K562 (cell line): Measurements from ENCODE around the gene CDC20B. TPM values are rescaled to one million over a fixed set of nuclear protein-coding genes. Genes with fewer than 3 reads are reported as not detected.

Source experiments
- CHD2 ChIP-seq: IDR thresholded peaks from 2 replicates; pipeline ENCODE4 v1.6.1; 2011; ENCODE audit warnings: low read depth, low read length
- HCFC1 ChIP-seq: IDR thresholded peaks from 2 replicates; pipeline ENCODE4 v1.6.1; 2012; ENCODE audit warnings: low read depth, low read length, improper control_type of control experiment
- HNRNPL ChIP-seq: fragments of 200-400 bp; formaldehyde crosslinking; IDR thresholded peaks from 2 replicates; pipeline ENCODE4 v1.6.1; 2017; ENCODE audit warnings: low read depth, mild to moderate bottlenecking, low read length
- KDM2B ChIP-seq: fragments of 250-450 bp; sonication (Bioruptor Pico); IDR thresholded peaks from 2 replicates; pipeline ENCODE4 v1.8.0; 2021; ENCODE audit warnings: mild to moderate bottlenecking, moderate library complexity
- RCOR1 ChIP-seq, 2 experiments: IDR thresholded peaks; 2 replicates each; pipeline ENCODE4 v1.6.1; 2012; ENCODE audit warnings: low read depth in 2 of 2, low read length in 2 of 2, borderline replicate concordance in 1 of 2, improper control_type of control experiment in 1 of 2
- SRSF7 ChIP-seq: fragments of 200-400 bp; formaldehyde crosslinking; optimal IDR thresholded peaks from 2 replicates; pipeline ENCODE3; 2017; ENCODE audit warnings: mild to moderate bottlenecking, low read depth, low read length
- ZFPM2 ChIP-seq: fragments of 250-450 bp; sonication (Bioruptor Pico); IDR thresholded peaks from 2 replicates; pipeline ENCODE4 v1.5.1; 2022; ENCODE audit warnings: mild to moderate bottlenecking
- polyA plus RNA-seq, 8 experiments: library from polyadenylated mRNA; depleted of rRNA in 4 of 8; stranded (reverse) in 5 of 8; unstranded in 3 of 8; fragments of >200 nt; fragmentation: Nextera tagmentation in 2 of 8; fragmentation: Illumina TruSeq in 1 of 8; extraction: Ambion mirVana in 2 of 8; extraction: Trizol in 1 of 8; gene quantifications; 2 replicates each; pipeline versions ENCODE4 v1.2.1 to v1.2.3, GENCODE V29; 2011 to 2014; ENCODE audit warnings: inconsistent platforms in 1 of 8, missing spikeins in 1 of 8
- total RNA-seq, 7 experiments: library from RNA; depleted of rRNA in 6 of 7; stranded (reverse); fragments of >200 nt in 6 of 7; fragmentation: Illumina TruSeq in 2 of 7; extraction: Trizol in 2 of 7; gene quantifications; 2 replicates each; pipeline versions ENCODE4 v1.2.1 to v1.2.3, GENCODE V29; 2011 to 2021; ENCODE audit warnings: low replicate concordance in 1 of 7
- TF ChIP-seq, protein P1 (sequence below): fragments of 450-650 bp; IDR thresholded peaks from 2 replicates; pipeline ENCODE4 v1.7.1; 2018; ENCODE audit warnings: mild to moderate bottlenecking, low read depth; ENCODE audit not compliant: partially characterized antibody
- TF ChIP-seq, protein P2 (sequence below): sonication (generic); formaldehyde crosslinking; IDR thresholded peaks from 2 replicates; pipeline ENCODE4 v1.8.1; 2023; ENCODE audit warnings: mild to moderate bottlenecking, missing genetic modification reagents
- TF ChIP-seq, protein P3 (sequence below): fragments of 200-400 bp; formaldehyde crosslinking; IDR thresholded peaks from 2 replicates; pipeline ENCODE4 v1.6.1; 2017; ENCODE audit warnings: mild to moderate bottlenecking, low read depth, low read length, moderate library complexity

Gene CDC20B
- total and polyA plus RNA-seq, 9 of the 15 experiments (the other 6 are each of a cell fraction or from before 2014, with no cell fraction given), result 0.04 TPM; not detected in 8

DNA sequence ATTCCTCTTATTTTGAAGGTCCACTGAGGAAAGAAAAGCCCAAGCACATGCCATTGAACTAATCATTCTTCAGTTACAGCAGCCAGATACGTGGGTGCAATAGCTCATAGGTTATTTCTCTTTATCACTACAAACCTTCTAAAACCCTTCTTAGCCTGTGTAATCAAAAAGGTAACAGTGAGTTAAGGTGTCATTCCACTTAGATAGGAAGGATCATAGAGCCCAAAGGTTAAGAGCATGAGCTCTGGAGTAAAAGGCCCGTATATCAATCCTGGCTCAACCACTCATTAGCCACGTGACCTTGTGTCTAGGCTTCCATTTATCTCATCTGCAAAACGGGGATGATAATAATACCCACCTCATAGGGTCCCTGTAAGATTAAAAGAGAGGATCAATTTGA is 10.3 kb downstream of the CDC20B start (continued):
- TF ChIP-seq, protein P1, sequence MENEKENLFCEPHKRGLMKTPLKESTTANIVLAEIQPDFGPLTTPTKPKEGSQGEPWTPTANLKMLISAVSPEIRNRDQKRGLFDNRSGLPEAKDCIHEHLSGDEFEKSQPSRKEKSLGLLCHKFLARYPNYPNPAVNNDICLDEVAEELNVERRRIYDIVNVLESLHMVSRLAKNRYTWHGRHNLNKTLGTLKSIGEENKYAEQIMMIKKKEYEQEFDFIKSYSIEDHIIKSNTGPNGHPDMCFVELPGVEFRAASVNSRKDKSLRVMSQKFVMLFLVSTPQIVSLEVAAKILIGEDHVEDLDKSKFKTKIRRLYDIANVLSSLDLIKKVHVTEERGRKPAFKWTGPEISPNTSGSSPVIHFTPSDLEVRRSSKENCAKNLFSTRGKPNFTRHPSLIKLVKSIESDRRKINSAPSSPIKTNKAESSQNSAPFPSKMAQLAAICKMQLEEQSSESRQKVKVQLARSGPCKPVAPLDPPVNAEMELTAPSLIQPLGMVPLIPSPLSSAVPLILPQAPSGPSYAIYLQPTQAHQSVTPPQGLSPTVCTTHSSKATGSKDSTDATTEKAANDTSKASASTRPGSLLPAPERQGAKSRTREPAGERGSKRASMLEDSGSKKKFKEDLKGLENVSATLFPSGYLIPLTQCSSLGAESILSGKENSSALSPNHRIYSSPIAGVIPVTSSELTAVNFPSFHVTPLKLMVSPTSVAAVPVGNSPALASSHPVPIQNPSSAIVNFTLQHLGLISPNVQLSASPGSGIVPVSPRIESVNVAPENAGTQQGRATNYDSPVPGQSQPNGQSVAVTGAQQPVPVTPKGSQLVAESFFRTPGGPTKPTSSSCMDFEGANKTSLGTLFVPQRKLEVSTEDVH, result no peak
- TF ChIP-seq HCFC1 (no peak), HNRNPL (no peak), SRSF7 (no peak), KDM2B (no peak), ZFPM2 (CRISPR knock-in tag) (no peak), RCOR1 (IDR thresholded peaks at IDR 0.05; ENCODE audit: borderline replicate concordance in 1 of 2, low read depth in 2 of 2, low read length in 2 of 2) (no peak), CHD2 (no peak)
- TF ChIP-seq, protein P2, sequence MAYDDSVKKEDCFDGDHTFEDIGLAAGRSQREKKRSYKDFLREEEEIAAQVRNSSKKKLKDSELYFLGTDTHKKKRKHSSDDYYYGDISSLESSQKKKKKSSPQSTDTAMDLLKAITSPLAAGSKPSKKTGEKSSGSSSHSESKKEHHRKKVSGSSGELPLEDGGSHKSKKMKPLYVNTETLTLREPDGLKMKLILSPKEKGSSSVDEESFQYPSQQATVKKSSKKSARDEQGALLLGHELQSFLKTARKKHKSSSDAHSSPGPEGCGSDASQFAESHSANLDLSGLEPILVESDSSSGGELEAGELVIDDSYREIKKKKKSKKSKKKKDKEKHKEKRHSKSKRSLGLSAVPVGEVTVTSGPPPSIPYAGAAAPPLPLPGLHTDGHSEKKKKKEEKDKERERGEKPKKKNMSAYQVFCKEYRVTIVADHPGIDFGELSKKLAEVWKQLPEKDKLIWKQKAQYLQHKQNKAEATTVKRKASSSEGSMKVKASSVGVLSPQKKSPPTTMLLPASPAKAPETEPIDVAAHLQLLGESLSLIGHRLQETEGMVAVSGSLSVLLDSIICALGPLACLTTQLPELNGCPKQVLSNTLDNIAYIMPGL, result no peak
- TF ChIP-seq, protein P3, sequence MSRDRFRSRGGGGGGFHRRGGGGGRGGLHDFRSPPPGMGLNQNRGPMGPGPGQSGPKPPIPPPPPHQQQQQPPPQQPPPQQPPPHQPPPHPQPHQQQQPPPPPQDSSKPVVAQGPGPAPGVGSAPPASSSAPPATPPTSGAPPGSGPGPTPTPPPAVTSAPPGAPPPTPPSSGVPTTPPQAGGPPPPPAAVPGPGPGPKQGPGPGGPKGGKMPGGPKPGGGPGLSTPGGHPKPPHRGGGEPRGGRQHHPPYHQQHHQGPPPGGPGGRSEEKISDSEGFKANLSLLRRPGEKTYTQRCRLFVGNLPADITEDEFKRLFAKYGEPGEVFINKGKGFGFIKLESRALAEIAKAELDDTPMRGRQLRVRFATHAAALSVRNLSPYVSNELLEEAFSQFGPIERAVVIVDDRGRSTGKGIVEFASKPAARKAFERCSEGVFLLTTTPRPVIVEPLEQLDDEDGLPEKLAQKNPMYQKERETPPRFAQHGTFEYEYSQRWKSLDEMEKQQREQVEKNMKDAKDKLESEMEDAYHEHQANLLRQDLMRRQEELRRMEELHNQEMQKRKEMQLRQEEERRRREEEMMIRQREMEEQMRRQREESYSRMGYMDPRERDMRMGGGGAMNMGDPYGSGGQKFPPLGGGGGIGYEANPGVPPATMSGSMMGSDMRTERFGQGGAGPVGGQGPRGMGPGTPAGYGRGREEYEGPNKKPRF, result no peak
